GM21528 (cell line): Measurements from ENCODE around the gene OR2V2.
"Not testable (repeated sequence)": the region's sequence is repeated elsewhere in the genome, so short reads cannot be mapped to it uniquely, and the experiment has no call there.

Experiments used
- ATAC-seq: cut with Tn5 transposase; IDR thresholded peaks from one replicate; pipeline ENCODE4 v1.9.1; 2021; ENCODE audit warnings: mild to moderate bottlenecking, moderate library complexity; ENCODE audit not compliant: unreplicated experiment, low FRiP score

OR2V2 gene

DNA sequence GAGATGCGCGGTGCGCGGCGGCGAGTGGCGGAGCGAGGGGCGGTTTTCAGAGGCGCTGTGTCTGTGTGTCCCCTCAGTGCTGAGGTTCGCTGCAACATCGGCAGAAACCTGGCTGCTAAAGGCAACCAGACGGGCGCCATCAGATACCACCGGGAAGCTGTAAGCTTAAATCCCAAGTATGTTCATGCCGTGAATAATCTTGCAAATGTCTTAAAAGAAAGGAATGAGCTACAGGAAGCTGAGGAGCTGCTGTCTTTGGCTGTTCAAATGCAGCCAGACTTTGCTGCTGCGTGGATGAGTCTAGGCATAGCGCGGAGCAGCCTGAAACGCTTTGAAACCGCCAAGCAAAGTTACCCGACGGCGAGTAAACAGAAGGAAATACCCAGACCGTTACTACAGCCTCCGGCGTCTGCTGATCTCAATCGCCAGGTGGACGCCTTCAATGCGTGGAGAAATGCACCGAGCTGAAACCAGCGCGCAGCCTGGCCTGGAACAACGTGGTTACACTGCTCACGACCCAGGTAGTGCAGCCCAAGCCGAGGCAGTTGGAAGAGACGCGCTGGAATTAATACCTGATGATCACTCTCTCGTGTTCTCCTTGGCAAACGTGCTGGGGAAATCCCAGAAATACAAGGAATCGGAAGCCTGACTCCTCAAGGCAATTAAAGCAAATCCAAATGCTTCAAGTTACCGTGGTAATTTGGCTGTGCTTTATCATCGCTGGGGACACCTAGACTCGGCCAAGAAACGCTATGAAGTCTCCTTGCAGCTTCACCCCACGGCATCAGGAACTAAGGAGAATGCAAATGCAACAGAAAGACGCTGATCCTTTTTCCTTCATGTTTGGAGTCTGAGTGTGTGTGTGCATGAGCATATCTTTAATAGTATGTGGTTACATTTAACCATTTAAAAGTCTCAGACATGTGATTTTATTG lies 32.3 kb upstream of the OR2V2 start:
- no peak for ATAC-seq

DNA sequence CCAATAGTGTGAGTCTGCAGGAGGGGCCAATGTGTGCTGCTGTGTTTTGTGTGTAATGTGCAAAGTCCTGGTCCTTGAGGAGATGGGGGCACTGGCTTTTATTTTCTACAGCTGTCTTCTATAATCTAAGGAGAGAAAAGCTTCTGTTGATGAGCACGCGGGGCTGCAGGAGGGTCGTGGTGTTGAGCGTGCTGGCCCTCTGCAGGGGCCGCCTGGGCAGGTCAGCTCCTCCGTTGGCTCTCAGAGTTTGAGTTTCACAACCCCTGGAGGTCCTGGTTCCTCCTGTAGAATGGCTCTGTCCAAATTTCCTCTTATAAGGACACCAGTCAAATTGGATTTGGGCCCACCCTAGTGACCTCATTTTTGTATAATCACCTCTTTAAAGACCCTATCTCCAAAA lies 29.0 kb upstream of the OR2V2 start:
- ATAC-seq = no peak

DNA sequence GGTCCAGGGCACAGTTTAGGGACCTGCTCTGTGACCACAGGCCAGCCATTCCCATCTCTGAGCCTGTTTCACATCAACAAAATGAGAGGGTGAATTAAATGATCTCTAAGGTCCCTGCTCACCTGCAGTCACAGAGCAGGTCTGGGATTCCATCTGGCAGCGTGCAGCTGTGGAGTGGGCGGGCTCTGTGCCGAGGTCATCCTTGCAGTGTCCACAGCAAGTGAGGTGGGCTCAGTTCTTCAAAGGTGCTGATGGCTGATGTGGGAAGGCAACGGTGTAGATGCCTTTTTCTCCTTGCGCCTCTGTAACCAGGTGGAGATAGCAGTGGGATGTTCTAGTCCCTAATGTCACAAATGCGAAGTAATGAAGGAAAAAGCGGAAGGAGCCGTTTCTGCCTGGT lies 28.3 kb upstream of the OR2V2 start:
- ATAC-seq = no peak

DNA sequence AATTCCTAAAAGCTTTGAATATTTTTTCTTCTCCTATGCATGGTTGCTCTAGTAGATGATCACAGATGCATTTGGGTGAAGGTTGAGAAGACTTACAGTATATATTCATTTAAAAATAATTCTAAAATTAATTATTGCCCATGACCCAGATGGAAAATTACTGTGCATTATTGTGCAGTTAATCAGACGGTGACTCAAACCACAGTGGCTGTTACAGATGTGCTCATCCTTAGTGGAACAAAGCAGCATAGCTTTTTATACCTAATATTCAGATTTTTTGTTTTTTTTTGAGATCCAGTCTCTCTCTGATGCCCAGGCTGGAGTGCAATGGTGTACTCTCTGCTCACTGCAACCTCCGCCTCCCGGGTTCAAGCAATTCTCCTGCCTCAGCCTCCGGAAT lies 27.1 kb upstream of the OR2V2 start:
- ATAC-seq = no peak

DNA sequence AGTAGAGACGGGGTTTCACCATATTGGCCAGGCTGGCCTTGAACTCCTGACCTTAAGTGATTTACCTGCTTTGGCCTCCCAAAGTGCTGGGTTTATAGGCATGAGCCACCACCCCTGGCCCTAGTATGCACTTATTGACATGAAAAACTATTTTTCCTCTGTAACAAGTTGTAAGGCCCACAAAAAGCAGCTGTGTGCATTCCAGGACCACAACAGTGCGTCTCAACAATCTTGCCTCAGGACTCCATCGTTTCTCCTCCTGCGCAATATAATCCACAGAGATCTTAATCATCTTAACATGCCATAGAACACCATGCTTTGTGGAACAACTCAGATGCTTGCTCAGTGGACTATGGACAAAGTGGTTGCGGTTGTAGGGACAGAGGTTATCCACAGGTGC lies 26.6 kb upstream of the OR2V2 start:
- no peak for ATAC-seq

DNA sequence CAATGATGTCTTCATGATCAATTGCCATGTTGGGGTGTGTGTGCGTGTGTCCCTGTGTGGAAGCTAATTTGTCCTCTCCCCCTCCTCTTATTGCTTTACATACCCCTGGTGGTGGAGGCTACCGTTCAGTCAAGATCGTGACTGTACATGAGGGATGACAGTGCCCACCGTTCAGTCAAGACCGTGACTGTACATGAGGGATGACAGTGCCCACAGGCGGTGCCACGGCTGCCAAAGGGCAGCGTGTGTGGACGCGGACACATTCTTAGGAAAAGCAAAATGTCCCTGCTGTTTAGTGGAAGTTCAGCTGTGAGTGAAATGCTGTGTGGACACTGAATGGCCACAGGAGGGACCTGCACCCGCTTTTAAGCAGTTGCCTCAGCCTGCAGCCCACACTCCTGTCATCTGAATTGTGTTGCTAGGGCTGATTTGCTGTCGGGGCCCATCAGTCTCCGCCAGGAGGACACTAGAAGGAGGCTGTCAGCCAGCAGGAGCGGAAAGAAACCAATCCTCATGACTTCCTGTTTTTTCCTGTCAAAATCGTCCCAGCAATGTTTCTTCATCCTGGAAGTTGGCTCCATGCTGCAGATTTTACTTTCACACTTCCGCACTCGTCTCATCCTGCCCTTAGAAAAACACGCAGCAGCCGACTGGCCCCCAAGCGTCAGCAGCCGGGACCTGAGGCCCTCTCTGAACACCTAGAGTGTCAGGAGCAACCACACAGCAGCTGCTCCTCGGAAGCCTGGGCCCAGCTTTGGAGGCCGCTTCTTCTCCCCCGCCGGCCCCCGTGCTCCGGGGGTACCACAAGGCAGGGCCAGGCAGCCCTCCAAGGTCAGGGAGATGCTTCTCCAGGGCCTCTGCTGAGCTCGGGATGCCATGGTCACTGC lies 25.5 kb upstream of the OR2V2 start:
- ATAC-seq = no peak

DNA sequence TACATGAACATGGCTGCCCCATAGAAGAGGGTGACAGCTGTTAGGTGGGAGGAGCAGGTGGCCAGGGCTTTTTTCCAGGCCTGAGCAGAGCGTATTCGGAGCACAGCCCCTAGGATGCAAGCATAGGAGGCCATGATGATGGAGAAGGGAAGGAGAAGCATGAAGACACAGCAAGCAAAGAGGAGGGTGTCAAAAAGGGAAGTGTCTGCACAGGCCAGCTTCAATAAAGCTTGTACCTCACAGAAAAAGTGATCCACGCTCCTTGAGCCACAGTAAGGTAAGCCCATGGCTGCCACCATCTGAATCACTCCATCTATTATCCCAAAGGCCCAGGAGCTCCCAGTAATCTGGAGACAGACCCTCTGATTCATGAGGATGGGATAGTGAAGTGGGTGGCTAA lies 22.9 kb upstream of the OR2V2 start:
- no peak for ATAC-seq

DNA sequence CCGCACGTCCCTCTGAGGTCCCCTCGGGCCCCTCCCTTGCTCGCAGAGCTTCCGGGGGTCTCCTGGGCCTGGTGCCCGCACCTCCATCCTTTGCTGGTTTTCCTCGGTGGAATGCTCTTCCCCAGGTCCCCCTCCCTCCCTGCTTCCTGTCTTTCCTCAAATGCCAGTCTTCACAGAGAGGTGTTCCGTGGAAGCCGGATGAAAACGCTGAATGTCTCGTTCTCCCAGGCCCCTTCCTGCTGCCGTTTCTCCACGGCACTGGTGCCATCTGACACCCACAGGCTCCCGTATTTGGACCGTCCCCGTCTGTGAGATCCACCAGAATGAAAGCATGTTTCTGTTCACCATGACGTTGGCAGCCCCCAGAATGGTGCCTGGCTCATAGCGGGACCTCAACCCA lies 20.5 kb upstream of the OR2V2 start:
- no peak for ATAC-seq

DNA sequence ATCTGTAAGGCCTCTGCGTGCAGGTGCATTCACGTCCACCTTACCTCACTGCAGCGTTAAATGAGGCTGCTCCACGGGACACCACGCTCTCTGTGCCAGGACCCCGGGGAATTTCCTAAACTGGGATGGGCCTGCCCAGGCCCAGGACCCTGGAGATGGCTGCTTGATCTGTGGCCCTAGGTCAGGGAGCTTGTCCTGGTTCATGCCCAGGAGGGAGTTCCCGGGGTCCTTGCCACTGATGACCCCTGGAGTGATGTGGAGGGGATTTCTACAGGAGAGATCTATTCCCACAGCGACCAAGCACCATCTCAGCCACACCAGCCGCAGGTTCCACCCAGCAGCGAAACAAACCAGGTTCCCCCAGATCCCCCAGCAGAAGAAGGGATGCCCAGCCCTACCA lies 19.9 kb upstream of the OR2V2 start:
- ATAC-seq = no peak

DNA sequence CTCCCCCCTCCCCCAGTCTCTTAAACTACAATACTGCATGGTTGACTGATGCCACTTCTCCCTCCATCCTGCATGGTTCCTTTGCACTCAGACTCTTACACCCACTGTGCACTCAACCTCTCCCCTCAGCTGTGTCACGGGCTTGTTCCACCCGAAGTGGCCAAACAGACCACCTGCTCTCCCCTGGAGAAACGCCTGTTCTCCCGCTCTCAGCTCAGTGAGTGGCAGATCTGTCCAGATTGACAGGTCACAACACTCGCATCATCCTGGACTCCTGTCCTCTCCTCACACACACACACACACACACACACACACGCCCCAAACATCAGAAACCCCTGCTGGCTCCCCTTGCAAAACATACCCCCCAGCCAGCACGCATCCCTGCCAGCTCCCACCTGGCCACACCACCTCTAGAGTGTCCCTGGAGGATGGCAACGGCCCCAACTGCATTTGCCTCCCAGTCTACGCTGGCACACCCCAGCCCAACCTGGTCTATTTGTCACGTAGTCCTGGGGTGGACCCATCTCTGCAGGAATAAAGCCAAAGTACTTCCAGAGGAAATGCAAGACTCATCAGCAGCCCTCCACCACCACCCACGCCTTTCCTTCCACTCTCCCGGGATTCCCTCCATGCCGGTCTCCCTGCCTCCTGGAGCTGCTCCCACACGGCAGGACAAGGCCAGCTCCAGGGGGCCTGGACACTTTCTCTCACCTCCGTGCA lies 19.3 kb upstream of the OR2V2 start:
- ATAC-seq = no peak

DNA sequence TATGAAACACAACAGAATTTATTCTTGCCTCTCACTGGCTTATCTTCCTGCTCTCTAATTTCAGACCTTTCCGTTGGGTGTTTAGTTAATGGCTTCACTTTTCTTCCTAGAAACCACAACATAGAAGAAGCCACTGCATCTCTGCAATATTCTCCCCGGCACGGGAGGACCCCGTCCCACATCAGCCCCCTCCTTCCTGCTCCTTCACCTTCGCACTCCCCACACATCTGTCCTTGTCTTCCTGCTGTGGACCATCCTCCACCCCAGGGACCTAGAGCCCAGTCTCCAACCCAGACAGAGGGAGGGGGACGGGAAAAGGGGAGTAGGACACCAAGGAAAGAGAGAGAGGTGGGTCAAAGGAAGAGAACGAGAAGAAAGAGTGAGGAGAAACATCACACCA lies 17.8 kb upstream of the OR2V2 start:
- ATAC-seq = no peak

DNA sequence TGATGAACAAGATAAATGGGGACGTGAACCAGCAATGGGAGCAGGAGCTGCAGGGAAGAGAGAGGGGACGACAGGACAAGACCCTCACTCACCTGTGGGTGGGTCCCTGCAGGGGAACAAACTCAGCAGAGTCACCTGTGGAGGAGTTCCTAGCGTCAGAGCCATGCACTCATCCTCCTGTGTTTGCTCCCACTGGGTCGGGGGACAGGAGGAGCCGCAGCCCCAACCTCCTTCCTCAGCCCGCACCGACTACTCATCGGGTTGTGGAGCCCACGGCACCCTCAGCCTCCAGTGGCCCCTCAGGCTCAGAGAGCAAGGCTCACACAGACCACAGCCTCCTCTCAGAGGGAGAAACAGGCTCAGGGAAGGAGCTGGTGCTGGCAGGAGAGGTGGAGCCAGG lies 17.3 kb upstream of the OR2V2 start:
- ATAC-seq = not testable (repeated sequence)

DNA sequence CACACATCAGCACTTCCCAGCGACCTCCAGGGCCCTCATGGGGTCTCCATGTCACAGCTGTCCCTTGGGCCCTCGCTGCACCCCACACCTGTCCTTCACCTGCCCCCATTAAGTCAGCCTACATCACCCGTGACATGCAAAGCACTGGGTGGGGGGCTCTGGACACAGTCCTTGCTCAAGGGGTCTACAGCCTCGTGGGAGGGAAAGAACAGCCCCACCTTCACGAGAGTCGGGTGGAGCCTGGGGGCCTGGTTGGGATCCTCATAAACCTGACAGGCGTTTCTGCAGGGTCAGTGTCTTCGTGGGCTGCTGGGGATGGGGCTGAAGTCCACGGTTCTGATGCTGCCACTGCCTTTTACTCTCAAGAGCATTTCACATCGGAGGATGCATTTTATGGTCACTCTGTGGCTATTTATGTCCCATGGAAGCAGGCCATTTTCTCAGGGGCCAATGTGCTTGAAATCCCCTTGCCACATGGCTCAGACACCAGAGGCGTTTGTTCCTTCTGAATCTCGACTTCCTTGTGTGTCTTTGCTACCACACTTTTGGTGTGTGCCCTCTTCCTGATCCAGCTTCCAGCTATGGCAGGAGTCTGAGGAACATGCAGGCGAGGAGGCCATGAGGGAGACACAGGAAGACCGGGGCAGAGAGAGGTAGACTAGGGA lies 16.4 kb upstream of the OR2V2 start, which contains the start of gene OR2V1:
OR2V1 (minus strand) TSS at position 338 of the 665 bp plus-strand sequence. CDS start 5,865 bp downstream, outside the sequence.
- ATAC-seq = no peak

DNA sequence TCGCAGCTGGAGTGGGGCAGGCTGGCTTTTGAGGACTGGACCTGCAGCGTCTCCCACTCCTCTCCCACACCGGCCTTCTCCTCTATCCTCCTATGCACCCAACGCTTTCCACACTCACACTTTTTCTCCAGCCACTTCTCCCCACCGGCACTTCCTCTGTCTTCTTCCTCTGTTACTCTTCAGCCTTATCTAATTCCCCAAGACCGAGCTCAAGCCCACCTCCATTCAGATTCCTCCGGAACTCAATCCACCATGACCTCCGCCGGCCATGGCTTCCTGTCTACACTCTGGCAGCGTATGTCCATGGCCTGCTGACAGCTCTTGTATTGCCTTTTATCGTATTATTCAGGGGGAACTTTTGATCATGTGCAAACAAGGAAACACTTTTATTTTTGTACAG lies 15.9 kb upstream of the OR2V2 start:
- ATAC-seq = no peak

DNA sequence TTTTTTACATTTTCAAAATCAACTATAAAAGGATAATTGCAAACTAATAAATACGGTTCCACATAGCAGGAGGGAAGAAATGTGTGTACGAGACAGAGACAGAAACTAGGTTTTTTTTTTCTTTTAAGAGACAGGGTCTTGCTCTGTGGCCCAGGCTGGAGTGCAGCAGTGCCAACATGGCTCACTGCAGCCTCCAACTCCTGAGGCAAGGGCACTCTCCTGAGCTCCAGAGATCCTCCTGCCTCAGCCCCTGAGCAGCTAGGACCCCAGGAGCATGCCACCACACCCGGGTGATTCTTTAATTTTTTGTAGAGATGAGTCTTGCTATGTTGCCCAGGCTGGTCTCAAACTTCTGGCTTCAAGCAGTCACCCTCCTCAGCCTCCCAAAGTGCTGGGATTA lies 14.3 kb upstream of the OR2V2 start:
- ATAC-seq = no peak

DNA sequence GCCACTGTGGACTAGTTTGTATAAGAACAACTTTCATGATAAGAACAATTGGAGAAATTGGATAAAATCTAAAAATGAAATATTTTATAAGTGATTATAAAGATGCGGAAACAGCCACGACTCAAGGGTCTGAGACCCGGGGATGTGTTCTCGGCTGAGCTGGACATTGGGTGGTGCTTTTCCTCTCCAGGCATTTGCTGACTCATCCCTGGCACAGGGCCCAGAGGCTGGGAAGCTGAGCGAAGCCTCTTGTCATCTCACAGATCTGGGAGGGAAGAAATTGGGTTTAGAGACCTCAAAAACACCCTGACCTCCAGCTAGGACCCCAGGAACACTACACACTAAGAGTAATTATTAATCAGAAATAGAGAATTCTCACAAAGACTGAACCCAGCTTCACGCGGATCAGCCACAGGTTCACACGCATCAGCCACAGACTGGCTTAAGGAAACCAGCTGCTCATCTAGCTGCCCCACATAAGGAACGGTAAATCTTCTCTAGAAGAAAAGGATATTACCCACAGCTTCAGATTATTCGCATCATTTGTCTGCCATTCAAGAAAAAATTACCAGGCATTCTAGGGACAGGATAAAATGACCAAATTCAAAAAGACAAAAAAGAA lies 13.7 kb upstream of the OR2V2 start:
- ATAC-seq = no peak

DNA sequence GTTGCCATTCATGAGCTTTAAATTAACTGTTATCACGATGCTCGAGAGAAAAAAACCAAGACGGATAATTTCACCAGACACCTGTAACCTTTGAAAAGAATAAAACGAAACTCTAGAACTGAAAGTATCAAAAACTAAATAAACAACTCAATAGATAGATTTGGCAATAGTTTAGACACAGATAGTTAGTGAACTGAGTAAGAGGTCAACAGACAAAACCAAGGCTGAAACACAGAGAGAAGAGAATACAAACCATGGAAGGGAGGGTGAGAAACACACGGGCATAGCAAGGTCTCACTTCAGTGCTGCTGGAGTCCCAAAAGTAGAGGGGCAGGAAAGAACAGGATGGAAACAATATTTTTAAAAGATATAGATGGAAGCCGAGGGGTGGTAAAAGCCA lies 13.1 kb upstream of the OR2V2 start:
- ATAC-seq = no peak

DNA sequence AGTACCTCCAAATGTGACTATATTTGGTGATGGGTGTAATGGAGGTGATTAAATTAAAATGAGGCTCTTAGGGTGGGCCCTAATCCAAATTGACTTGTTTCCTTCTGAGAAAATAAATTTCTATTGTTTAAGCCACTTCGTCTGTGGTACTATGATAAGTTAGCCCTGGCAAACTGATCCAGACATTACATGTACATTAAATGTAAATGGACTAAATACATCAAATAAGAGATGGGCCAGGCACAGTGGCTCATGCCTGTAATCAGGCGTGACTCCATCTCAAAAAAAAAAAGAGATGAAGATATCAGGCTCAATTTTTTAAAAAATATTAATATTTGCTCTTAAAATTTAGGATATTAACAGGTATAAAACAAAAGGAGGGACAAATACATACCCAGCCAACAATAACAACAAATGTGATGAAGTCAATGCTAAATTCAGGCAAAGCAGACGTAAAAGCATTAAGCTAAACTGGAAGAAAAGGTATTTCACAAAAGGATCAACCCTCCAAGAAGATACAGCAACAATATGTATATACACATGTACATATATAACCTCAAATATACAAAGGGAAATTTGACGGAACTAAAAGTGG lies 10.9 kb upstream of the OR2V2 start:
- ATAC-seq = no peak

DNA sequence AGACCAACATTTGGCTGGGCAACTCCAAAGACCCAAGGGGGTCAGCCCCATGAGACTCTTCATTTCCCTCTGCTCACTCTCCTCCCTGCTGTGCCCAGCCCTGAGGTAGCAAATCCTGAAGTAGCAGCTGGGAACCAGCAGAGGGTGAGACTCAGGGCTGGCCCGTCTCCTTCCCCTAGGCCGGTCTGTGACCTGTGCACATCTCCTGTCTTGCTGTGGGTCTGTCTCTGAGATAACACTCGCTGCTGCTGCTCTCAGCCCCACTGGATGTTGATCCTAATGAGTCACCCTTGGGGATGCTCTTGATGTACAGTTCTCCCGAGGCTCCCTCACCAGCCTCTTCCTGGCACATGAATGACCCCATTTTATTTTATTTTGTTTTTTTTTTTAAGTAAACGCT lies 9.1 kb upstream of the OR2V2 start:
- ATAC-seq = no peak
